Hair follicle dermal papilla cell (primary cell): ENCODE measurements around the gene CADPS2. TPM values are rescaled to one million over a fixed set of nuclear protein-coding genes. Genes with fewer than 3 reads are reported as not detected.

ENCODE experiments used
- small RNA-seq: library from RNA; depleted of rRNA; stranded (forward); fragments of <200 nt; gene quantifications from one replicate; pipeline ENCODE3, GENCODE V24; 2012
- total RNA-seq: library from RNA; depleted of rRNA; stranded (reverse); fragments of >200 nt; gene quantifications from 2 replicates; pipeline ENCODE4 v1.2.3, GENCODE V29; 2012

Gene CADPS2
- total RNA-seq, result 15.3 and 24.5 TPM in 2 replicates

GRCh38 chr7:122886357-122887081 lies at the start of gene CADPS2:
TSS of gene CADPS2 (minus strand) at chr7:122886460. CDS start at chr7:122886337, 123 bp downstream.

GRCh38 chr7:122702872-122703510 lies 183.3 kb downstream of the CADPS2 start, which contains the start of gene RNF148:
TSS of gene RNF148 (minus strand) at chr7:122702922. CDS start at chr7:122702750, 172 bp downstream.

GRCh38 chr7:122699017-122699416 lies 187.2 kb downstream of the CADPS2 start, which contains the start of gene RNF133:
TSS of gene RNF133 (minus strand) at chr7:122699117. CDS start at chr7:122698918, 199 bp downstream.

DNA sequence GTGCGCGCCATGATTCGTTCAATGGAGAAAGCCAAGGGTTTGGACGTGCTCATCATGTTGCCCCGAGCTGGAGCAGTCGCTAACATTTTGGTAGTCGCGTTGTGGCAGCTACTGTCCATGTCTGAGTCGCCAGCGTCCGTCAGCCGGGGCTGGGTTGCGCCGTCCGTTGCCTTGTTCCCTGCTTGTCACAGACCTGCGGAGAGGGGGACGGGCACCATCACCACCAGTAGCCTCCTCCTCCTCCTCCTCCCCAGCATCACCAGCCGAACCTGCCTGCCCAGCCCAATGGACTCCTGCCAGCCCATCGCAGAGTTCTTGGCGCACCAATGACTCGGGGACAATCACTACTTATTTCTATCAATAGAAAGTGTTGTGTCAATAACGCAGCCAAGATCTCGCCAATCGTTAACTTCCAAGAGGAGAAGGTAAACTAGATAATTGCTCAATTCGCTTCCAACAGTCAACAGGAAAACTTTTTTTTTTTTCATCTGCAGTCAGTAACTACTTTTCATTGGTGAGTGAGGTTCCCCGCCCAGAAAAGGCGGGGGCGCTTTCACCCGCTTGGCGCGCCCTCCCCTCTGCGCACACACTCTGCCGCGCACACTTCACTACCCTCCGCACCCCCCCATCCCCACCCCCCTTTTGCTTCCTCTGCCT lies 581.8 kb downstream of the CADPS2 start, which contains the start of gene FEZF1:
Gene FEZF1, minus strand, starts transcription at position 432 of the 657 bp plus-strand sequence. Its CDS starts 313 bp downstream, at position 119.

Small RNA genes lying within 50 kb of the gene (small RNA-seq; reads per million reads assigned to genes)
- not detected for gene AC006463.1

Other genes with a start within 250 kb of the CADPS2 start
- gene RNF133, start 187.3 kb downstream of the CADPS2 start, total RNA-seq, result 0.36 and 0.65 TPM in 2 replicates
- gene RNF148, start 183.5 kb downstream of the CADPS2 start, total RNA-seq, result 0.36 and 0.65 TPM in 2 replicates
- not detected in 2 replicates for gene TAS2R16, start 109.2 kb upstream of the CADPS2 start, total RNA-seq